Activated CD4-positive, alpha-beta T cell treated with anti-CD3 and anti-CD28 coated beads, Interleukin-10, Interleukin-2, amounts not matched to agents 100 ng/mL and 50 ng/mL, durations not matched to agents 16 hours and 8 hours (primary cell): ENCODE measurements around the gene SLC38A8.

ENCODE experiments used
- DNase-seq: peaks from one replicate; pipeline ENCODE4 v3.0.0-alpha.2; 2020

The SLC38A8 gene

DNA sequence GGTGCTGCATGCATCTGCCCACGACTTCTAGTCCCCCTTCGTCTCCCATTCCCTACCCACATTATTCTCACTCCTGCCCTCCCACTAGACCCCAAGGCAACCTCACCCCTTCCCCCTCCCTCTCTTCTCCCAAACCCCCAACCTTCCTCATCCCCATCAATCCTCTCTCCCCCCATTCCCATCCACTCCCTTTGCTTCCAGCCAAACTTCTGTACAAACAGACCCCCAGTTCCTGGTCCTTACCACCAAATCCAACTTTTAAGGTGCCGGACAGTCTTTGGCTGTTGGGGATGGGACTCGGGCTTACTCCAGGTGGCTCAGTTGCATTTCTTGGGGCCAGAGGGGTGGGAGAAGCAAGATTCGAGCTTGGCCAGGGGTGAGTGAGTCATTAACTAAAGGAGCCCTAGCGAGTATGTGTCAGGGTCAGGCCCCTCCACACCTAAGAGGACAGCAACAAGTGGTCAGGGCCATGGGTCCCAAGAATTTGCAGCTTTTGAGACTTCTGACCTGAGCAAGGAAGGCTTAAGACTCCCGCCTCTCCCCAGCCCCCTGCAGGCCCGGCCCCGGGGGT is at the start of gene SLC38A8:
TSS of gene SLC38A8 (minus strand) at position 488 of the 571 bp plus-strand sequence. CDS start 638 bp downstream, outside the sequence.
- DNase-seq, result no peak

DNA sequence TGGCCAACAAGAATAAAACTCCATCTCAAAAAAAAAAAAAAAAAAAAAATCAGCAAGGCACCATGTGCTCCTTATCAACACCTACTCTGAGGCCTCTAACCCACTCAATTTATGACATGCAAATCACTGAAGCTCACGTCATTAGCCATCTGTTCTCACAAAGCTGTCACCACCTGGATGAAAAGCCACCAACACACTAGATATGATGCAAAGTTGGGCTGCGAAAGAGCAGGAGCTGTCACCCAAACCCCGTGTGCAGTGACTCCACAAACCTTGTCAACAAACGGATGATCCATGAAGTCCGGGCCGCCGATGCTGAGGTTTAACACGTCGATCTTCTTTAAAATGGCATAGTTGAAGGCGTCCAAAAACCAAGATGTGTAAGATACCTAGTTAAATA is 48.9 kb upstream of the SLC38A8 start:
- no peak for DNase-seq

DNA sequence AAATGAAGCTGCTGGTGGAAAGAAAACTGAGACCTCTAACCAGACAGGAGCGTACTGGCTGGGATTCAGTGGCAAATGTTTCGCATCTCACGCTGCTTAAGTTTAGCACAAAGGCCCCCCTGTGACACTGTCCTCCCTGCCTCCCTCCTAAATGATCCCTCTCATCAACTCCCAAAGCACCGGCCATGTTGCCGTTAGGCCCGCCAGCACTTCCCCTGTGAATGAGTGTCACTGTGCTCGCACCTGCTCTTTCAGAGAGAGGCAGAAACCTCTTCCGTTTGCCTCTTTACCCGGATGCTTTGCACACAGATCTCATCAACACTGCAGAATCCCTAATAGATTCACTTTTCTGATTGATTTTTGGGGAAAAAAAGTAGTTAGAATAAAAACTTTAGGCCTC is 47.6 kb upstream of the SLC38A8 start:
- no peak for DNase-seq

DNA sequence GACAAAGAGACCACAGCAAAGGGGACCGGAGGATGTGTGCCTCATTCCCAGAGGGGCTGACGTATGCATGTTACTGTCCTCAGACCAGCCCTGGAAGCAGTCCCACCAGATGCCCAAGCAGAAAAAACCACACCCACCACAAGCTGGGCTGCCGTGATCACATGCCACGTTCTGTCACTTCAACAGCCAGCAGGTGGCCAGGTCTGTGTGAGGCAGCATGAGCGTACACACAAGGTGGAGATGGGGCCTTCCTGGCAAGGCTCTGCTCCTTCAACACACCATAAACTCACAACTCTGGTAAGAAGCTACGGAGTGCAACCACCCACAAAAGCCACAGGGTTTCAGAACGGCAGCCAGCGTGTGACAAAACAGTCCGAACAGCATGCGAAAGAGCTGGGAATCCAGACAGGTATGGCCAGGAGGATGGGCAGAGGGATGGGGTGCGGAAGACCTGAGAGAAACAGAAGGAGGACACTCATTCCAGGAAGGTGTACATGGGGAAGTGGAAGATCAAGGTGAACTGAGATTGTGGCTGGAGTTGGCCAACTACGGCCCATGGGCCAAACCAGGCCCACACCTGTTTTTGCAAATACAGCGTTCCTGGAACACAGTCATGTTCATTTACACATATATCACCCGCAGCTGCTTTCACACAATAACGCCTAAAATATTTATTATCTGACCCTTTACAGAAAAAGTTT is 46.2 kb upstream of the SLC38A8 start:
- DNase-seq, result peak; percentile 84

DNA sequence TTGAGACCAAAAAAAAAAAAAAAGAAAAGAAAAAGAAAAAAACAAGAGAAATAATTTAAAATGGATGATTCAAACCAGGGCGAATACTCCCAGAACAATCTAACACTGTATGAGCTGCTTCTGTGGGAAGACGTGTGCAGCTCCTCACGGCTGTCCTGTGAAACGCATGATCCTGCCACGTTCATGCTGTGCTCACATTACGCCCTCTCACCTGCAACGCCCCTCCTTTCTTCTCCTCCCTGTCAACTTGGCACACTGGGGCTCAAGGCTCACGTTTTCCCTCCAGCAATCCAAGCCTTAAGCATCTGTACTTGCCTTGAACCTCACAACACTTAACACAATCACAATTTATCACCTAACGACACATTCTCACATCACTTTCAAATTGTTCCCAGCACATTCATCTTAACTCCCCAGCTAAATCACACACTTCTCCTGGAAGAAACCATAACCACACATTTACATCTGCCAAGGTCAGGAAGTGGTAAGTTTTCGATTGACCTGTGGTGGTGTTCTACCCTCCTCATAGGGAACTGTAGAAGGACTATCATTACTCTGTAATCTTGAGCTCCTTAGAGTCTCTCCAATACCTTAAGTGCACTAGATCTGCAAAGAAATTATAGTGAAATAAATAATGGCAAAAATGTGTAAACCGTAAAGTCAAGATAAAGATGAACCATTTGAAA is 45.0 kb upstream of the SLC38A8 start:
- peak; percentile 66 for DNase-seq

DNA sequence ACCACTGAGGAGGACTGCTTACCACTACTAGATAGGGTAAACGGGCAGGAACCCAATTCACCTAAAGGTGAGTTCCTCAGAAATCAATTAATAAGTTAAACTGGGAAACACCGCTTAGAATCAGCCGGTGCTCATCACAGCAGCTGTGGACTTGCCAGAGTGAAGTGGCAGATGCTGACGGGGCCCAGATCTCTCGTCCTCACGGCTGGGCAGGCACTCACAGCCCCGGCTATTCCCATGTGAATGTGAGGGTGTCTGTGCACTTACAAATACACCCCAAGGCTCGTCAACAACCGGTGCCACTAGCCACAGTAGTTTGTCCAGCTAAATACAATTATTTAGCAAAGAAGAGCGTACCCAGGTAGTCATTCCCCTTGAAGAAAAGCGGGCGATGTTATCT is 44.4 kb upstream of the SLC38A8 start:
- no peak for DNase-seq

DNA sequence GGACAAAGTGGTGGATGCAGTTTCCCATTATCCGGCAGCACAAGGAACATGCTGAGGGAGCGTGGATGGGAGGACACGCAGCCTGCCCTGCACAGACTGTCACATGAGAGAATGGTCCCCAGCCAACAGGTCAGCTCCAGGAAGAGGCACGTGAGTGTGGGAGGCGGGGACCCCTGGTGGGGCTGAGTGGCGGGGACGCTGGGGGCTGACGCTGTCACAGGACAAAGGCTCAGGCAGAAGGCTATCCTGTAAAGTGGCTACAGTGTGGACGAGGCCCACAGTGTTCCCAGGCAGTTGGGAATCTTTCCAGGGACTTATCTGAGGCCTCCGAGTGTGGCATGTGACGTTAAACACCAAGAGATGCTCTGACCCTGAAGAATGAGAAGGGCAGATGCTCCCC is 43.7 kb upstream of the SLC38A8 start:
- no peak for DNase-seq

DNA sequence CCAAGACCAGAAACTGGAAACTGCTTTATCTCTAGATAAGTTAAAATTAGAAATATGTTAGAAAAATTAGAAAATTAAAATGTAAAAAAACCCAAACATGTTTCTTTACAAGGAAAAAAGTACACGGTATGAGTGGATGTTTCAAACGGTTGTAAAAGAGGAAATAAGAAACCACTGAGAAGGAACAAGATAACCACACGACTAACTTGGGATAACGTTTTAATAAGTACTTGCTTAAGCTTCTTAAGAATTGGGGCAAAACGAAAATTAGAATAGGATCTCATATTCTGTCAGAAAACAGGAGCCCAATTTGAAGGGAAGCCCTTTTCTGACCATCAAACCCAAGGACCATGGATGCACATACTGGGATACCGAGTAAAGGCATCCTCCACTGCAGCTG is 43.2 kb upstream of the SLC38A8 start:
- peak; percentile 34 for DNase-seq

DNA sequence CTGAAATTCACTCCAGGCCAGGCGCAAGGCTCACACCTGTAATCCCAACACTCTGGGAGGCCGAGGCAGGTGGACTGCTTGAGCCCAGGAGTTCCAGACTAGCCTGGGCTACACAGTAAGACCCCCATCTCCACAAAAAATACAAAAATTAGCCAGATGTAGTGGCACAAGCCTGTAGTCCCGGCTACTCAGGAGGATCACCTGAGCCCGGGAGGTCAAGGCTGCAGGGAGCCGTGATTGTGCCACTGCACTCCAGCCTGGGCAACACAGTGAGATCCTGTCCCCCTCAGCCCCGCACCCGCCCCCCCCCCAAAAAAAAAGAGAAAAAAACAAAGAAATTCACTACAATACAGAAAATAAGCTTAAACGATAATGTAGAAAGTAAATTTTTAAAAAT is 42.7 kb upstream of the SLC38A8 start:
- DNase-seq, result no peak

DNA sequence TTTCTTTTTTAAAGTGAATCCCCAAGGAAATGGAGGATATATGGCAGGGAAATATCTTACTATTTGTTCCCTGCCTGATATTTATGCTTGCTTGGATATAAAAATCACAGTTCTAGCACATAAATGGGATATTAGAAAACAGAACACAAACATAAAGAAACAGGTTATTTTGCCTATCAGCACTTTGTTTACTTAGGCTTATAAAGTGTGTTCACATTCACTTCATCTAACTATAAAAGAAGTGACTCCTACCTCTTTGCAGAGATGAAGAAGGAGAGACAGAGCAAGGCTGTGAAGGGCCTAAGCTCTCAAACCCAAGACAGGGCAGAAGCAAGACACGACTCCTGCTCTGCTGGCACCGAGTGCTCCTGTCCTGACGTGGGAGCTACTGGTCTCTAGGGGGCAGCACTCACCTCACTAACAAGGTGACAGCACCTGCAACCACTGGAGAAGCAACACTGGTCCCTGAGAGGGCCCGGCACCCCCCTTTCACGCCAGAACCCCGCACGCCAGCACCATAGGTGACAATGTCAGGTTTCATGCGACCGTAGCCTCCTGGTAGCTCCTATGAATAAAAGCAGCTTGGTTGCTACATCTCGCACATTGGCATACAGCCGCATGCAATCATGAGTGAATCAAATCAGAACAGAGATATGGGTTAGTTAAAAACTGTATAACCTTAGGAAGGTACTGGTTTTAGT is 42.1 kb upstream of the SLC38A8 start:
- DNase-seq, result peak; percentile 83

DNA sequence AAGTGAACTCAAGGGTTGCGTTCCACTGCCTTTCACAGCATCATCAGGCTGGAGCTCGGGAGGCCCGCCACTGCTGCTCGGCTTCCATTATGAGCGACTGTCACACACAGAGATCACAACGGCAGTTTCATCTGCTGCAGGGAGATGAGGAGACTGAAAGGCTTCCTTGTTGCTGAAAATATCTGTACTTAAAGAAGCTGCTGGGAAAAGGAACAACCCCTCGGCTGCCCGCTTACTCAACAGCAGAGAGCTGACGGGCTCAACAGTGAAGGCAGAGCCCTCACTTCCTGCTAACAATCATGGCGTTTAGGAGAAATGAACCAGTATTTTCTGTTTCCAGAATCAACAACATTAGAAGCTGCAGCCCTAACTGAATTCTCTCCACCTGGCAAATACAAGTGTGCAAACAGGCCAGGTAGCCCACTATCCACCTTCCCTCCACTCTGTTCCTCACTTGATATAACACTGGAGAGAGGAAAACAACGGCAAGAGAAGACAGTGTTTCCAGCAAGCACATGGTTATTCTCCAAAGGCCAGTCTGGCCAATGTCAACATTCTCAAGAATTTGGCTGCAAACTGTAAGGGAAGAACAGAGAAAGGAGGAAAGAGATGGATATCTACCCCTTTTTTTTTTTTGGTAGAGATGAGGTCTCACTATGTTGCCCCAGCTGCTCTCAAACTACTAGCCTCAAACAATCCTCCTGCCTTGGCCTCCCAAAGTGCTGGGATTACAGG is 40.4 kb upstream of the SLC38A8 start:
- DNase-seq, result no peak

DNA sequence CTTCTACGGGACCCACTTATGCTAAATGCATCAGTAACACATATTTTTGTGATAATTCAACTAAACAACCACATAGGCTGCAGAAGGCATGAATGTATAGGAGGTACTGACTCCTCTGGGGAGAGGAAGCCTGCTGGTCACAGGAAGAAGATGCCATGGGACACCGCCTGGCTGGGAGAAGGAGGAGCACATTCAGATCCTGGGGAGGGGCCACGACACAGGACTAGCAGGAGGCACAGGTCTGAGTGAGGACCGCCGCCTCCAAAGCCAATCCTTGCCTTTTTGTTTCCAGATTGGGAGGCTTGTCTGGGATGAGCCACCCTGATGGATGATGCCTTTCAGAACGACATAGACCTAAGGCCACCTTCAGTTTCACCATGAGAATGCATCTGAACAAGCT is 39.5 kb upstream of the SLC38A8 start:
- no peak for DNase-seq

DNA sequence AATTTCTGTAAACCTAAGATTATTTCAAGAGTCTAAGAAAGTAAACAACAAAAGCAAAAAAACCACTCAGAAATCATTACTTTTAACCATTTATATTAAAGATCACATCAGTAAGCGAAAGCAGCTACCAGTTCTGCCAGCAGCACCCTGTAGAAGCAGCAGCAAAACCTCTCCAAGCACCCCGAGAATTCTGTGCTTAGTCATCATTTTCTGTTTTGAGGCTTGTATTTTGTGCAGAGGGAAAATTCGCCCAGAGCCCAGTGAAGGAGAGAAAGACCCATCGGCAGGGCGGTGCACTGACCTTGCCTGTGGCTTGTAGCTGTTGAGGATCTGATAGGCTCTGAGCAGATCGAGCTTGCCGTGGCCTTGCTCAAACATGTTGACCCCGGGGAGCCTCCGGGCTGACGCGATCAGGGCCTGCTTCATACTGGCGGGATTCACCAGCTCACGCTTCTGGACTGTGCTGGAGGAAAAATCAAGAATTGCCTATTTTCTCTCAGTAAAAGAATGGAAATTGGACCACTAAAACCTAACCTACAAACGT is 38.9 kb upstream of the SLC38A8 start:
- no peak for DNase-seq

DNA sequence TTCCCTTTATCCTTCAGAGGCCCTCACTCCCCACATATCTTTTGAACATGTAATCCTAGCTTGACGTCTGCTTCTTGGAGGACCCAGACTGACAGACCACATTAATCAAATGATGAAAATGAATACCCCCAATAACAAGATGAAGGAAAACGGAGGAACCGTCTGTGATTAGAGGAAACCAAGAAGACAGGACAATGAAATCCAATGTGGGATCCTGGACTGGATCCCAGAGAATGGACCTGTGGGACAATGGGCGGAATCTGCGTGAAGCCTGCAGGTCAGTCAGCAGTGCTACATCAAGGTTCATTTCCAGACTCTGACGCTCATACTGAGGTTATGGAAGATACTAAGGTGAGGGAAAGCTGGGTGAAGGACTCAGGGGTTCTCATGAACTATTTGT is 38.2 kb upstream of the SLC38A8 start:
- no peak for DNase-seq

DNA sequence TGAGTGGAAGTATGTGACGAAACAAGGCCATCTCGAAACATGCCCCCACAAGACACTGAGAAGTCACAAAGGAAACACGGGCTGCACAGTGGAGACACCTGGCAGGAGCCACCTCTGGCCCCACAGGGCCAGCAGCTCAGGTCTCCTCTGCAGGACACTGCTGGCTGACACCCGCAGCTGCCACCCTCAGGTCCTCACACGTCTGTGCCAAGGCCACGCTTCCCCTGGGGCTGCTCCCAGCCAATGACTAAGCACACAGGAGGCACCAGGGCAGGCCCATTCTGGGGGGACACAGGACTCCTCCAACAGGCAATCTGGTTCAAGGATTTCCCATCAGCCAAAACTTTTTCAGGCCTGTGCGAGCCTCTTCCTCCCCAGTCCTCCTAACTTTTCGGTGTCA is 37.8 kb upstream of the SLC38A8 start:
- DNase-seq, result no peak

DNA sequence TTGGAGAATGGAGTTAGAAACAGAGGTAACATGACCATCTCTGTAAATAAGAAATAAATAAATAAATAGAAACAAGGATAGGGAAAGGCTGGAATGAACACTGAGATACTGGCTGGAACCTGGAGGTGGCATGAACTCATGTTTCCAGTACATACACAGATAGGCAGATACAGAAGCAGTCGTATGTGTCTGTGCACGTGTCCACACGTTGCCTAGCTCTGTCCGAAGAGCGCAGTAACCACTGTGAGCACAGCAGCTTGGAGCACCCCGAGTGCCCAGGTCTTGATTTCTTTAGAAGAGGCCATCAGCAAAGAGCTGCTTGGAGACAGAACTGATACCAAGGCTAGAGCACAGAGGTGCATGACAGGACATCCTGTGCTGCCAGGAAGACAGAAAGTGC is 37.1 kb upstream of the SLC38A8 start:
- no peak for DNase-seq

DNA sequence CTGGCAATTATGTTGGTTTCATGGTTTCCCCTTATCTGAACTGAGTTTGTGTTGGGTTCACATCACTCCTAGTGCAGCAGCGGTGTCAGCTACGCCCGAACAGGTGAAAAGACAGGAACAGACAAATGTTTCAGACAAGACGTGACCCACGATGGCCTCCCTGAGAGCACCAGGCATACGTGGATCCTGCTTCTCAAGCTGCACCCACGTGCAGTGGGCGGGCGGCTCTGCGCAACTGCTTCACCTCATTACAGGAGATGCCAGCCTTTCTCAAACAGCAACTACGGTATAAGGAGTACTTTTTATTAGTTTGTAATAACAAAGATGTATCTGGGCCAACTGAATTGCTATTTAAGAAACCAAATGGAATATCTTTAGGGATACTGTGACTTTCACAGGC is 32.8 kb upstream of the SLC38A8 start:
- no peak for DNase-seq

DNA sequence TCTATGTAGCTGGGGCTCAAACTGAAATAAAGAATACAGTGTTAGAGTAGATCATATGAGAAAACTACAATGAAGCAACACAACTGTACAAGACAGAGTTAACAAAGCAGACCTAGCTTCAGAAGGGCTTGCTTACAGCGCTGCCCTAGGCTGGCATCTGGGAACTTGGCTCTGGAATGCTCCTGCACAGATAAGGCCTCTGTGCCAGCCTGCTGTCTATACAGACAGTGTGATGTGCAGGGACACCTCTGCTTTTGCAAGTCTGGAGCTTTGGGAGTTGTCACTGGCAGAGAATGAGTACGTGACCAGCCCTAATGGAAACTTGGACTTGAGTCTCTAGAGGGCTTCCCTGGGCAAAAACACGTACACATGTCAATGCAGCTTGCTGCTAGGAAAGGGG is 32.1 kb upstream of the SLC38A8 start:
- DNase-seq, result no peak

DNA sequence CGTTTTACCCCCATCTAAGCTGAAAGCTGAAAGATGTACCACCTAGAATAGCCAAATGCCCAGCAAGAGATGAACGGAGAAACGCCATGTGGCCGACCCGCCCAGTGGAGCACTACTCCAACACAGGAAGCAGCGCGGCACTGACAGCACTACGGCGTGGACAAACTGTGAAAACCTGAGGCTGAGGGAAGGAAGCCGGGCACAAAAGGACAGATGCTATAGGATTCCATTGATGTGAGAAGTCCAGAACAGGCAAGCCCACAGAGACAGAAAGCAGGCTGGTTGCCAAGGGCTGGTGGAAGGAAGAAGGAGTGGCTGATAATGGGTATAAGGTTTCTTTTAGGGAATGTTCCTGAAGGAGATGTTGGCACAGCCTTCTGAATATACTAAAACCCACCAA is 29.4 kb upstream of the SLC38A8 start:
- no peak for DNase-seq

DNA sequence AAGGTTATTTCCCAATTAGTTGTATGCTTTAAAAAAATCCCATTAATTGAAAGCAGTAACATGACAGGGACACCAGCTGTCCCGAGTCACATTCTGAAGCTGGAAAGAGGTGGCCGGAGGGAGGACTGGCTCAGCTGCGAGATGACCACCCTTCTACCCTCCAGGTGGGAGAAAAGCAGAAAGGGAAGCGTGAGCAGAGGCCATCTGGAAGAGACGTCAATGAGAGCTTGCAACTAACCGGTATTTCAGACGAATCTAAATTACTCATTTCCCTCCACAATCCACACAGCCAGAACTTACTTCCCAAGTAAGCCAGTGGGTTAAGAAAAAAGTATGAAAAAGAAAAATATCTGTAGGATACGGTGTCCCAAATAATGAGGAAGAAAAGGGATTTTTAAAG is 28.5 kb upstream of the SLC38A8 start:
- no peak for DNase-seq

DNA sequence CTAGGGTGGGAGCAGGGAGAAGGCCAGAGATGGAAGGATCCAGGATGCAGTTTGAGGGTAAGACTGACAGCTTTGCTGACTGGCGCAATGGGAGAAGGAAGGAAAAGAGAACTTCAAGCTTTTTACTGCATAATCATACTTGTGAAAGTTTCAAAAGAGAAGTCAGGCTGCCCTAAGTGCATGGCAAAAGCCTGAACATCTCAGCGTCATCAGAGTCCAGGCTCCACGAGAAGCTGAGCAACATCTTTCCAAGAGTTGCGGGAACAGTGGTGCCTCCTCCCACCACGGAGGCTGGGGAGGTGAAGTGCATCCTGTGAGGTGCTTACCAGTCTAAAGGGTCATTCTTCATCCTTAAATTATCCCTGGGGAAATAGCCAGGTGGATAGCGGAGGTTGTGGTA is 26.9 kb upstream of the SLC38A8 start:
- no peak for DNase-seq

DNA sequence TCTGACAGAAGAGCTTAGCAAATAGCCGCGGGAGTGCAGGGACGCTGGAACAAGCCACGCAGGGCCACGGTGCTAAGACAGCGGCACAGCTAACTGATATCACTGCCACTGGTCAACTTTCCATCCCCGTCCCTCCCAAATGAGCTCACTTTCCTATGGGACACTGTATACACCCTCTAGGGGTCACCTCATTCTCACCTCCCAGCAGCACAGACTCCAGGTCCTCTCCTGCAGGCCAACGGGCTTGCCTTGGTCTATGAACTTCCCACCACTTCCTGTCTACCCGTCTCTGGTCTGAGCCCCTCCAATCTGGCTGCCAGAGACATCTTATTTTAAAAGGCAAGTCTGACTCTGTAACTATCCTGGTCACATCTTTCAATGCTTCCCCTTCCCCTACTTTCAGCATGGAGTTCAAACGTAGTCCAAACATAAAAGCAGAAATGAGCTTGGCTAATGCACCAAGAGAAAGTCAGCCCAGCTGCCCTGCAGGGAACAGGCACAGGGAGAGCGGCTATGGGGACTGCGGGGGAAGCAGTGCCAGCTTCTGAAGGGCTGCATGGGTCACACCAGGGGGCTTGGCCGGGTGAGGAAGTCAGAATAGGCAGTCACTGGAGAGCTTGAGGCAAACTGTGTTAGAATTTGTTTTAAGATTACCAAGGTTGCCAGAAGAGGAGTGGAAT is 26.3 kb upstream of the SLC38A8 start:
- DNase-seq, result no peak
